ENCODE results near the gene COL2A1.

COL2A1 gene

DNA sequence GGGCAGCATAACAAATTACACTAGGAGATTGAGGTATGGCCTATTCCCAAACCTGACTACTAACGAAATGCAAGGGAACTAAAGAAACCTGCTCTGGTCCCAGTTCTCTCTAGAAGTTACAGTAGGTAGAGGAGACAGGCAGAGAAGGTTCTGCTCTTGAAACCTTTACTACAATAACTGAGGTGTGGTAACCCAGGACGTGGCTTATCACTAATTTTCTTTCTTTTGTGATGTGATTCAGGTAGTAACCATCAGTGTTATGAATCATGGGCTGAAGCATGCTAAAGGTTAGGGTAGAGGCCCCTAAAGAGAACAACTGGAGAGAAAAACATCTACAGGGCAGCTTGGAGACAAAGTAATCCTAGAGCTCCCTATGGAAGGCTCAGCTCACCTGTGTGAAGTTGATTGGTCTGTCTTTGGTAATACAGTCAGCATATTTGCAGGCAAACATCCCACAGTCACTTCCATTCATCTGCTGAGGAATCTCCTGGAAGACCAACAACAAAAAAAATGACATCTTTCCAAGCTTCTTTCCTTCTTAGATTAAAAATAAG lies 41.8 kb upstream of the COL2A1 start:
- no peaks in the 10 kb centered on the region for H3K4me1 Mint-ChIP-seq
- H3K4me3 Mint-ChIP-seq: no peak overlapping the region
- no peak for DNase-seq
- H3K9me3 Mint-ChIP-seq: no peaks in the 10 kb centered on the region
- H3K36me3 Mint-ChIP-seq (ENCODE audit: low read depth): peaks cover 62% of the 10 kb centered on the region
- H3K27me3 Mint-ChIP-seq (ENCODE audit: low read depth, poor library complexity): no peaks in the 10 kb centered on the region
- TF ChIP-seq, protein P1, sequence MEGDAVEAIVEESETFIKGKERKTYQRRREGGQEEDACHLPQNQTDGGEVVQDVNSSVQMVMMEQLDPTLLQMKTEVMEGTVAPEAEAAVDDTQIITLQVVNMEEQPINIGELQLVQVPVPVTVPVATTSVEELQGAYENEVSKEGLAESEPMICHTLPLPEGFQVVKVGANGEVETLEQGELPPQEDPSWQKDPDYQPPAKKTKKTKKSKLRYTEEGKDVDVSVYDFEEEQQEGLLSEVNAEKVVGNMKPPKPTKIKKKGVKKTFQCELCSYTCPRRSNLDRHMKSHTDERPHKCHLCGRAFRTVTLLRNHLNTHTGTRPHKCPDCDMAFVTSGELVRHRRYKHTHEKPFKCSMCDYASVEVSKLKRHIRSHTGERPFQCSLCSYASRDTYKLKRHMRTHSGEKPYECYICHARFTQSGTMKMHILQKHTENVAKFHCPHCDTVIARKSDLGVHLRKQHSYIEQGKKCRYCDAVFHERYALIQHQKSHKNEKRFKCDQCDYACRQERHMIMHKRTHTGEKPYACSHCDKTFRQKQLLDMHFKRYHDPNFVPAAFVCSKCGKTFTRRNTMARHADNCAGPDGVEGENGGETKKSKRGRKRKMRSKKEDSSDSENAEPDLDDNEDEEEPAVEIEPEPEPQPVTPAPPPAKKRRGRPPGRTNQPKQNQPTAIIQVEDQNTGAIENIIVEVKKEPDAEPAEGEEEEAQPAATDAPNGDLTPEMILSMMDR (IDR thresholded peaks at IDR 0.05): no peak
- H3K27ac Mint-ChIP-seq: no peak overlapping the region

DNA sequence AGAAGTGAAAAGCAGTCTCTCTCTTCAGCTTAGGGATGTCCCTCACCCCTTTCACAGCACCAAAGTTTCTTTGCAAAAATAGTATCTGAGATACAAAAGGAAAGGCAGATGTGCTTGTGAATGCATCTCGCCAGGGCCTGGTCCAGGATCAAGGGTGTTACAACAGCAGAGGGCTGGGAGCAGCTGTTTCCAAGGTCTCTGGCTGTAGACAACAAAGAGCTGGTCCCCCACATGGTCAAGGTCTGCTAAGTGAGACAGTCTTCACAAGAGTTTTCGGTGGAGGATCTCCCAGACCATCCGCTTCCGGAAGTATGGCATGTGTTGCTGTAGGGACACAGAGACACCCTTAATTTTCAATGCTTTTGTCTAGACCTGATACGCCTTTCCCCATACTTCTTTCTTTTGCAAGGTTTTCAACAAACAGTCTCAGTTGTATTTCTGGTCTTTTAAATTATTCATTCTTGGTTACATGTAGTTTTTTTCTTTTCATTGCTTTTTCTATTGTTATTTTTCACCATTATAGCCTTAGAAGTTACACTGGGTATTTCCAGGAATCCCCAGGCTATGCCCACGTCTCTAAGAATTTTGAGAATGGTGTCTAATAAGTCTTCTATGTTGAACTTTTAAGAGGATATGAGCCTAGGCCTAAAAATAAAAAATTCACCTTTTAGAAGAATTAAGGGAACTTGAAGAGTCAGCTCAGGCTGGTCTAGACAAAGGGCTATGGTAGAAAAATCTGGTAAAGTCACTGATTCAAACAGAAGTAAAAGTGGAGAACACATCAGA lies 41.0 kb upstream of the COL2A1 start:
- H3K27me3 Mint-ChIP-seq (ENCODE audit: low read depth, poor library complexity): no peaks in the 10 kb centered on the region
- TF ChIP-seq, protein P1 (IDR thresholded peaks at IDR 0.05): no peak
- no peak overlapping the region for H3K4me3 Mint-ChIP-seq
- DNase-seq: no peak
- no peak overlapping the region for H3K27ac Mint-ChIP-seq
- H3K9me3 Mint-ChIP-seq: no peaks in the 10 kb centered on the region
- peaks cover 62% of the 10 kb centered on the region for H3K36me3 Mint-ChIP-seq (ENCODE audit: low read depth)
- no peaks in the 10 kb centered on the region for H3K4me1 Mint-ChIP-seq

DNA sequence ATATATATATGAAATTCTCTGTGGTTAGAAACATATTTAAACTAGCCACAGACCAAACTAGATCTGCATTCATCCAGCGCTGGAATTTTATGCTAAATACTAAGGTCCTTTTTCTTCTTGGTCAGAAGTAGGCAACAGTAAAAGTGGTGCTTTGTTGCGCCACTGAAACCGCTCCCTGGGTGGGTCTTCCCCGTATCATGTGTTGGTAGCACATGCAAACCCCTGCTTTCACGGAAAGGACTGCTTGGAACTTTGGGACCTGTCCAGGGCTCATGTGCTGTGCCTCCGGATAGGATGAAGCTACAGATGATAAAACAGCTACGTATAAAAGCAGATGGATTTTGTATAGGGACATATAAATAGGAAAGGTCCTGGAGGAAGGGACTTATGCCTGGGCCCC lies 40.1 kb upstream of the COL2A1 start:
- Mint-ChIP-seq H3K27me3 (ENCODE audit: low read depth, poor library complexity) (no peaks in the 10 kb centered on the region), H3K4me1 (peaks cover 5% of the 10 kb centered on the region), H3K9me3 (no peaks in the 10 kb centered on the region), H3K4me3 (no peak overlapping the region), H3K27ac (no peak overlapping the region), H3K36me3 (ENCODE audit: low read depth) (peaks cover 57% of the 10 kb centered on the region)
- TF ChIP-seq, protein P1 (IDR thresholded peaks at IDR 0.05): no peak
- no peak for DNase-seq

DNA sequence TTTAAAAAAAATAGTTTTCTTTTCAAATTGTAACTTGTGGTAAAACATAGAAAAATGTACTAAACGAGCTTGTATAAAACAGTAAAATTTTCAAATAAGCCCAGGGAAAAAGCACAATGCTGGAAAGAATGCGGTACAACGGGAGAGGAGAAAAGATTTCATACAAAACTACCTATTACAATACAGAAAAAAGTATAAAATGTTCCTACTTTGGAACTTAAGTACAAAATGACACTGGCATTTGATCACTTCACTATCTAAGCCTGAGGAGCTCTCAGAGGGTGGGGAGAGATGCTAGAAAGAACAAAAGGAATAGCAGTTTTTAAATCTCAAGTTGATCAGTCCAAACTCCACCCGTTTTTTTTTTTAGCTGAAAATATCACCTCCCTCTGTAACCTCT lies 39.5 kb upstream of the COL2A1 start:
- H3K27ac Mint-ChIP-seq: no peak overlapping the region
- no peaks in the 10 kb centered on the region for H3K27me3 Mint-ChIP-seq (ENCODE audit: low read depth, poor library complexity)
- H3K9me3 Mint-ChIP-seq: no peaks in the 10 kb centered on the region
- H3K36me3 Mint-ChIP-seq (ENCODE audit: low read depth): peaks cover 50% of the 10 kb centered on the region
- no peak overlapping the region for H3K4me3 Mint-ChIP-seq
- peaks cover 11% of the 10 kb centered on the region for H3K4me1 Mint-ChIP-seq
- no peak for DNase-seq
- TF ChIP-seq, protein P1 (IDR thresholded peaks at IDR 0.05): no peak

DNA sequence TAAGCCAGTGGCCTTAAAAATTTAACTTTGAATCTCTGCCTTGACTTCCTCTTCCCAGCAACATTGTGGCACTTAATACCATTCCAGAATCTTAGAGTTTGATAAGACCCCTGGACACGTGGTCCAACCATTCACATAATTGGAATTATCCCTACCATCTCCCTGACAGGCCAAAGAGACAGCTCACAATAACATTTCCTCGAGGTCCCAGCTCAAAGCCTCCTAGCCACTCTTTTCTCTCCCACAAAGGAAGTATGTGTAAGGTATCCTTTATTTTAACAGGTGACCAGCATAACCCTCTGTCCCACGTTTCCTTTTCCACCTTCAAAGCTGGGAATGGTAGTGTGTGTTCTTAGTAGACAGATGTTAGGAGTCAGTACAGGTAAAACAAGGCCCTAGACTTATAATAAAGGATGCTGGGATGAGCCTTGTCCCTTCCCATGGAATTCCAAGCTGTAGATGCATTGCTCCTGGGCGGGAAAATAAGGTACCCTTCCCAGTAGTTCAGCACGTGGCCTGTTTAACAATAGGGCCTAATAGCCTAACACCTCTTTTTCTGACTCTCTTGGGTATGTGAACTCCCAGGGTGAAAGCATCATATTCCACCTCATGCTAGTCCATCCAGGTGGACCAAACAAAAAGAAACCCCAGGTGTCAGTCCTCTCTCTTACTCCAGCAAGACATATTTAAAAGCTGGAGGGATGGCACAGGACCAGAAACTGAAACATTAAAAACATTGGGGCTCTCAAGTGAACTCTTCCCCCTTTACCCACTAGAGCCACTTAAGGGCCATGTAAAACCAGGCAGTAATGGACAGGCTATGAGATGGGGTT lies 37.5 kb upstream of the COL2A1 start:
- no peak for DNase-seq
- Mint-ChIP-seq H3K36me3 (ENCODE audit: low read depth) (peaks cover 32% of the 10 kb centered on the region), H3K27ac (no peak overlapping the region), H3K4me1 (peaks cover 30% of the 10 kb centered on the region), H3K27me3 (ENCODE audit: low read depth, poor library complexity) (no peaks in the 10 kb centered on the region), H3K4me3 (no peak overlapping the region), H3K9me3 (no peaks in the 10 kb centered on the region)
- TF ChIP-seq, protein P1 (IDR thresholded peaks at IDR 0.05): no peak
